CD4-positive, alpha-beta T cell treated with Interleukin-21 for 1 hour (primary cell): ENCODE data around the gene MUC4.
"Not testable (repeated sequence)": the region's sequence is repeated elsewhere in the genome, so short reads cannot be mapped to it uniquely, and the experiment has no call there.

Experiments used
- DNase-seq: peaks from one replicate; pipeline ENCODE4 v3.0.0-alpha.2; 2020

Gene MUC4

DNA sequence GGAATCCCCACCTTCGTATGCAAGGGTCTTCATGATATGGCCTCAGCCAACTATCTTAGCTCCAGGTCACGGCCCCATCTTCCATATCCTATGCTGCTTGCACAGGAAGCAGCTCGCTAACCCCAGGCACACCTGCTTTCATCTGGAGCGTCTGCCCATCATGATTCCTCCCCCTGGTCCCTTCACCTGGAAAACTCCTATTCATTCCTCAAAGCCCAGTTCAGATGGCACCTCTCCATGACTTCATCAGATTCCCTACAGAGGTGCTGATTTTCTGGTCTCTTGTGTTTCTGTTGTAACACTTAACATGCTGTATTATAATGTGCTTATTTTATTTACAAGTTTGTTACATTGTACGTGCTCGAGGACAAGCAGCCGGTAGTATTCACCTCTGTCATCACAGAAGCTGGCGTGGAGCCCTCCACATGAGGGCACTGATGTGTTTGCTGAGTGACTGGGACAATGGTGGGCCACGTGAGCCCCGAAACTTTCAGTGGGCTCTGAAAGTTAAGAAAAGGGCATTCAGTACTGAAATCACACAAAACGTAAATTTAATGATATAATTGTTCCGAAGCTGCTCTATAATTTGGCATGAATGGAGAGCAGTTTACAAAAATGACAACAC, 74.8 kb downstream of the MUC4 start:
- no peak for DNase-seq

DNA sequence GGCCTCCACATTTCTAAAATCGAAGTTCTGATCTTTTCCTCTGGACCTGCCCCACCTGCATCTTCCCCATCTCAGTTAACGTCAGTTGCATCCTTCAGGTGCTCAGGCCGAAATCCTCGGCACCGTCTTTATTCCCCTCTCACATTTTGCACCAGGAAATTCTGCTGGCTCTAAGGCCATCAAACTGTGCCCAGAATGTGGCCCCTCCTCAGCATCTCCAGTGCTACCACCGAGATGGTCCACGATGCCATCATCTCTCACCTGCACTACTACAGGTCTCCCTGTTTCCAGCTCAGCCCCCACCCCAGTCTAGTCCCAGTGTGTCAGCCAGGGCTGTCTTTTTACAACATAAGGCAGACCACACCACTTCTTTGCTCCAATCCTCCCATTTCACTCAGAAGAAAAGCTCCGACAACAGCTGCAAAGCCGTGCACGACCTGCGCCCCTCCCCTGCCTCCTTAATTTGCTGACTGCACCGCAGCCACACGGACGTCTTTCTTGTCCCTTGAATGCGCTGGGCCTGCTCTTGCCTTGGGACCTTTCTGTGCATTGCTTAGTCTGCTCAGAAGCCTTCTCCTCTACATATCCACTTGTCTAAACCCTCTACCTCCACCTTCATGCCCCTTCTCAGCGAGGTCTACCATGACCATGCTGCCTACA, 76.6 kb downstream of the MUC4 start:
- no peak for DNase-seq

DNA sequence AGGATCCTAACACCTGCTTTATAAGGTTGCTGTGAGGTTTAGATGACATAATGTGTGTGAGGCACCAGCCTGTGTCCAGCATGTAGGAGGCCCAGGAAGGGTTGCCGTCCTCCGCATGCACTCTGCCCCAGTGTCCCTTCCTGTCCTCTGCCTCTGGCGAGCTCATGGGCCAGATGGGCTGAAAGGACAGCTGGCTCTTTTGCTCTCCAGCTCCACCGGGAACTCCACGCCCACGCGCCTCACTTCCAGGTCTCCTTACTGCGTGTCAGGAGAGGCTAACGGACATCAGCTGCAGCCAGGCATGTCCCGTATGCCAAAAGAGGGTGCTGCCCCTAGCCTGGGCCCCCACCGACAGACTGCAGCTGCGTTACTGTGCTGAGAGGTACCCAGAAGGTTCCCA, 78.8 kb downstream of the MUC4 start:
- DNase-seq = no peak

DNA sequence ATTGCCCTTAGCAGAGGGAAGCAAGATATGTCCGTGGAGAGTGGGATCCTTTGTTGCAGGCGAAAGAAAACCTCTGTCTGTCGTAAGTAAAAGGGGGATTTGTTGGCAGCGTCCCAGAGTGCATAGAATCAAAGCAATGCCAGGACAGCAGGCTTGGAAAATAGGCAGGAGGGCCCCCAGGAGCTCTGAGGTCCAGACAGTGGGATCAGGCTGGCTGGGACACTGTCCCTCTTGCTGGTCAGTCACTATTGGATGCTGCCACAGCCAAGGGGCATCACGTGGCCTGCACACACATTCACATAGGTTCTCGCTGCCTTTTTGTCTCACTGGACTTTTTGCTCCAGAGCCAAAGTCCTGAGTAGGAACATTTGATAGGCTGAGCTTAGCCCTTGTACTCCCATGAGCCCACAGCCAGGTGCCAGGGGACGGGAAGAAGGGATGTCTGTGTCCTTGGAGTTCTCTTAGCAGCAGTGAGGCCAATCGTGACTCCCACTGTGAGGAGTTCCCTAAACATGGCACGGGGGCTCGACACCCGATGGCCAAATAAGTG, 80.3 kb downstream of the MUC4 start:
- DNase-seq = no peak

DNA sequence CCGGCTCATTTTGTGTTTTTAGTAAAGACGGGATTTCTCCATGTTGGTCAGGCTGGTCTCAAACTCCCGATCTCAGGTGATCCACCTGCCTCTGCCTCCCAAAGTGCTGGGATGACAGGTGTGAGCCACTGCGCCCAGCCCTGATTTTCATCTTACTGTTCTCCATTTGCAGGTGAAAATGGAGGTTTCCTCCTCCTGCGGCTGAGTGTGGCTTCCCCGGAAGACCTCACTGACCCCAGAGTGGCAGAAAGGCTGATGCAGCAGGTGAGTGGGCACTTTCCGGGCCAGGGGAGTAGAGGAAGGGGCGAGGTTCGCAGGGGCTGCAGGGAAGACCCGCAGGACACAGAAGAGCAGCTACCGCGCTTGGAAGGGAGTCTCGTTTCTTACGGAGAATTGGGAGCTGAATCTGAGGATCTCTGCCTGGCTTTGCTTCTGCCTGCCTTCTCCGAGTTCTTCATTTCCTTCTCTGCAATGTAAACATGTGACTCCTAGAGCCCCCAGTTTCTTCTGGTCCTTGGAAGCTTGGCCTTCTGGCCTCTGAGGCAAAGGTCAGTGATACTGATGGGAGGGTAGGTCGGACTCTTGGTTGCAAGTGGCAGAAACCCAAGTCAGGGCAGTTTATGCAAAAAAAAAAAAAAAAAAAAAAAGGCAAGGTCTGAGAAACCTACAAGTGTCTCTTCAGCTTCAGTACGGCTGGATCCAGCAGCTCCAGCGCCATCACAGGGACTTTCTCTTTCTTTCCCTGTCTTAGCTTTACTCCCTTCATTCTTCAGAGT, 82.1 kb downstream of the MUC4 start:
- DNase-seq = no peak

DNA sequence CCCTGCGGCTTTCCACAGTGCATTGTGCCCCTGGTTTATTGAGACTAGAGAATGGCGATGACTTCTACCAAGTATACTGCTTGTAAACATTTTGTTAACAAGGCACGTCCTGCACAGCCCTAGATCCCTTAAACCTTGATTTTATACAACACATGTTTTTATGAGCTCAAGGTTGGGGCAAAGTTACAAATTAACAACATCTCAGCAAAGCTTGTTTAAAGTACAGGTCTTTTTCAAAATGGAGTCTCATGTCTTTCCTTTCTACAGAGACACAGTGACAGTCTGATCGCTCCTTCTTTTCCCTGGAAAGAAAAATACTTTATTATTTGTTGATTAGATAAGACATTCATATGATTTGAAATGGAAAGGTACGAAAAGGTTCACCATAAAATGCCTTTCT, 82.9 kb downstream of the MUC4 start:
- not testable (repeated sequence) for DNase-seq

DNA sequence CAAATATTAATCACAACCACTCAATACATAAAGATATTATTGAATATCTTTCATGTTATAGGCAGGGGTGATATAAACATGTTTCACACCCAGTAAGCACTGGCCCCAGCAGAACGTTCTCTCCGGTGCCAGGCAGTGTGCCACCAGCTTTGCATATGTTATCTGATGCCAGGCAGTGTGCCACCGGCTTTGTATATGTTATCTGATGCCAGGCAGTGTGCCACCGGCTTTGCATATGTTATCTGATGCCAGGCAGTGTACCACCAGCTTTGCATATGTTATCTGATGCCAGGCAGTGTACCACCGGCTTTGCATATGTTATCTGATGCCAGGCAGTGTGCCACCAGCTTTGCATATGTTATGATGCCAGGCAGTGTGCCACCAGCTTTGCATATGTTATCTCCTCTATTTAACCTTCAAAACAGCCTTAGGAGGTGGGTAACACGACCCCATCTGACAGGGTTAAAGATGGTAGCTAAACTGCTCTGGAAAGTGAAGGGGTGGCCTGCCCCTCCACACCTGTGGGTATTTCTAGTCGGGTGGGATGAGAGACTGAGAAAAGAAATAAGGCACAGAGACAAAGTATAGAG, 84.0 kb downstream of the MUC4 start:
- no peak for DNase-seq

DNA sequence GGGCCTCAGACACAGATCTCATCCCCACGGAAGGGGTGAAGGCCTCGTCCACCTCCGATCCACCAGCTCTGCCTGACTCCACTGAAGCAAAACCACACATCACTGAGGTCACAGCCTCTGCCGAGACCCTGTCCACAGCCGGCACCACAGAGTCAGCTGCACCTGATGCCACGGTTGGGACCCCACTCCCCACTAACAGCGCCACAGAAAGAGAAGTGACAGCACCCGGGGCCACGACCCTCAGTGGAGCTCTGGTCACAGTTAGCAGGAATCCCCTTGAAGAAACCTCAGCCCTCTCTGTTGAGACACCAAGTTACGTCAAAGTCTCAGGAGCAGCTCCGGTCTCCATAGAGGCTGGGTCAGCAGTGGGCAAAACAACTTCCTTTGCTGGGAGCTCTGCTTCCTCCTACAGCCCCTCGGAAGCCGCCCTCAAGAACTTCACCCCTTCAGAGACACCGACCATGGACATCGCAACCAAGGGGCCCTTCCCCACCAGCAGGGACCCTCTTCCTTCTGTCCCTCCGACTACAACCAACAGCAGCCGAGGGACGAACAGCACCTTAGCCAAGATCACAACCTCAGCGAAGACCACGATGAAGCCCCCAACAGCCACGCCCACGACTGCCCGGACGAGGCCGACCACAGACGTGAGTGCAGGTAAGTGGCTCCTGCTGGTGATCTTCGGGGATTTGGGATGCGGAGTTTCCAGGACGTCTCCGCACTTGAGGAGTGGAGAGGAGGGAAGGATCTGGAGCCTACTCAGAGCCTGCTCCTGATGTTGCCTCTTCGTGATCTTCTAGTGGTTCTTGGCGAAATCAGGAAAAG, 85.6 kb downstream of the MUC4 start:
- not testable (repeated sequence) for DNase-seq

DNA sequence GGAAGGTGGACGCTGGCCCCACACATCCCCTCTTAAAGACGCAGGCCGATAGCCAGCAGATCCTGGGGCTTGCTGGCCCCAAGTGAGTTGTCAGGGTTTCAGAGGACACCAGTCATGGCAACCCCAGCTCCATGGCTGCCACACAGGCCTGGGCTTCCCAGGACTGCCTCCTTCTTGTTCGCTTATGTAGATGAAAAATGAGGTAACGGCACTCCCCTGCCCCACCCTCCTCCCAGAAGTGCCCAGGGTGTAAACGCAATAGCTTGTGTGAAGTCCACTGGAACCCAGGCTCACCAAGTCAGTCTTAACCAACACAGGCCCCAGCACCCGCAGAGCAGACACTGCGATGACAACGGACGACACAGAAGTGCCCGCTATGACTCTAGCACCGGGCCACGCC, 87.4 kb downstream of the MUC4 start:
- not testable (repeated sequence) for DNase-seq

DNA sequence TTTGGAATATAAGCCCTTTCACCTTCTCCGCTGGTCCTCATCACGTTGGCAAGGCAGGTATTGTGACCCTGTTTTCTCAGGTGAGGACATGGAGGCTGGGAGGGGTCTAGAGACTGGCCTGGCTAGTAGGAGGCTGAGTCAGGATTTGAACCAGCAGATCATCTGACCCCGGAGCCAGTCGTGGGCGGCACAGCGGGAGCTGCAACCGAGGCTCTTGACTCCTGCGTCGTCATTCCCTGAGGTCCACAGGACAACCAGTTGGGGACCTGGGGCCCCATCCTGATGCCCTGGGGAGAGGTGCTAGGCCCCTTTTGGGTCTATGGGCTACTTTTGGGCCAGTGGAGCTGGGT, 88.8 kb downstream of the MUC4 start:
- DNase-seq = not testable (repeated sequence)

DNA sequence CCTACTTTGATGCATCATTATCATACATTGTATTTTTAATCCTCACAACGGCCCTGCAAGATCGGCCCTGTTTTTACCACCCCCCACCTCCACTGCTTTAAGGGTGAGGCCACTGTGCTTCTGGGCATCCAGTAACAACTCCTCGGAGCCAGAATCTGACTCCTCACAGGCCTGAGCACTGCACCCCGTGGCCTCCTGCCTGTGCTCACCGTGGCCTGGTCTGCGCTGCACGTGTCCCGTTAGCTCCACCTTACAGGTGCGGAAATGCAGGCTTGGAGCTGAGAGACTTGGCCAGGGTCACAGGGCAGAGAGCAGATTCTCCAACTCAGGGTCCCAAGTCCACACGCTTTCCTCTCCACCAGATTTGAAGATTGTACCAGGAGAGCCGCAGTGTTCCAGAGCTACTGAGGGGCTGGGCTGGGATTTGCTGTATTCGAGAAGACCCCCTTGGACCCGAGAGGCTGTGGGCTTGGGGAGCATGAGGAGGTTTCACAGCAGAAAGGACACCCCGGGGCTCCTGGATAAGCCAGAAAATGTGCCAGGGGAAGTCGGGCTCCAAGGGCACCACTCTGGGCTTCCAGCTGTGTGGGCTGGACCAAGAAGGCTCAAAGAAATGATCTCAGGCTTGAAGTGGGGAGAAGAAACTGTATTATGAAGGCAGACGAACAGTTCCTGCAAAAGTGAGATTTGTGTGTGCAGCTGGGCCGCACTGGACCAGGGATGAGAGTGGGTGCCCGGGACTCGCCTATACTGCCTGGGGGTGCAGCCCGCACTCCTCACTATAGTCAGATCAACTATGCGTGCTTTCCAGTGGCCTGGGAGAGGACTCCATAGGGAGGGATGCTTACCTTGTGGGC, 89.4 kb downstream of the MUC4 start:
- DNase-seq = not testable (repeated sequence)

DNA sequence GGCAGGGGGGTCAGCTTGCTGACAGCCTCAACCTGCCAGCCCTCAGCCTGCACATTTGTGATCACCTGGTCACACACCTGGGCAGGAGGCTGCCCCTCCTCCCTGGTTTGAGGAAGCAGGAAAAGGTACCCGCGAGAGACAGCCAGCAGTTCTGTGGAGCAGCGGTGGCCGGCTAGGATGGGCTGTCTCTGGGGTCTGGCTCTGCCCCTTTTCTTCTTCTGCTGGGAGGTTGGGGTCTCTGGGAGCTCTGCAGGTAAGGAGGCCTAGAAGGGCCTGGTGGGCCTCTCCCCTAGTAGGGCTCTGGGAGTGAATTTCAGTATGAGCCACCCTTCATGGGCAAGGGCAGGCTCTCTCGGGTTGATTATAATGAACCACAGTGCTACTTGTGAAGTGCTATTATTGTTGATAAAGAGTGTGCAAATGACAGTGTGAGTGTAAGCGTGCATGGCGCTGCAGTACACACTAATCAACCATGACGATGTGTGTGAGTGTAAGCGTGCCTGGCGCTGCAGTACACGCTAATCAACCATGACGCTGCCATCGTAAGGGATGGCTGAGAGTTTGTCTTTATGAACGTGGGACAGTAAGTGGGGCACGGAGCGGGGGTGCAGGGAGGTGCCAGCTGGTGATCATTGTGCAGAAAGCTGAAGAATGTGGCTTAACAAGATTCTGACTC, 90.8 kb downstream of the MUC4 start, which contains the start of gene MUC20:
Gene MUC20 (plus strand): TSS at position 148 of the 676 bp plus-strand sequence. CDS start 30 bp downstream, at position 178.
- DNase-seq = not testable (repeated sequence)

DNA sequence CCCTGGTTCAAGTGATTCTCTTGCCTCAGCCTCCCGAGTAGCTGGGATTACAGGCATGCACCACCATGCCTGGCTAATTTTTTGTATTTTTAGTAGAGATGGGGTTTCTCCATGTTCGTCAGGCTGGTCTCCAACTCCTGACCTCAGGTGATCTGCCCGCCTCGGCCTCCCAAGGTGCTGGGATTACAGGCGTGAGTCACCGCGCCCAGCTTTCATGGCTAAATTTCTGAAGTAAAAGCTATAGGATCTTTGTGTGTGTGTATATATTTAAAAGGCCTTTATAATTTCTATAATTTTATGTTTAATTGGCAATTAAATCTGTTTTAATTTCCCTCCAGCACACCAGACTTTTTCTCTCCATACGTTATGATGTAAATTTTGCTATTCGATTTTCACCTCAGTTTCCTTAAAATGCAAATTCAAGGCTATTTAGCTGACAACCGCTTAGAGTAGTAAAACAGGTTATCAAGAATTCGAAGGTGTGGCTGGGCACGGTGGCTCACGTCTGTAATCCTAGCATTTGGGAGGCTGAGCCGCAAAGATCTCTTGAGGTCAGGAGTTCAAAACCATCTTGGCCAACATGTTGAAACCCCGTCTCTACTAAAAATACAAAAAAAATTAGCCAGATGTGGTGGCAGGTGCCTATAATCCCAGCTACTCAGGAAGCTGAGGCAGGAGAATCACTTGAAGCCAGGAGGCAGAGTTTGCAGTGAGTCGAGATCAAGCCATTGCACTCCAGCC, 92.0 kb downstream of the MUC4 start:
- not testable (repeated sequence) for DNase-seq

DNA sequence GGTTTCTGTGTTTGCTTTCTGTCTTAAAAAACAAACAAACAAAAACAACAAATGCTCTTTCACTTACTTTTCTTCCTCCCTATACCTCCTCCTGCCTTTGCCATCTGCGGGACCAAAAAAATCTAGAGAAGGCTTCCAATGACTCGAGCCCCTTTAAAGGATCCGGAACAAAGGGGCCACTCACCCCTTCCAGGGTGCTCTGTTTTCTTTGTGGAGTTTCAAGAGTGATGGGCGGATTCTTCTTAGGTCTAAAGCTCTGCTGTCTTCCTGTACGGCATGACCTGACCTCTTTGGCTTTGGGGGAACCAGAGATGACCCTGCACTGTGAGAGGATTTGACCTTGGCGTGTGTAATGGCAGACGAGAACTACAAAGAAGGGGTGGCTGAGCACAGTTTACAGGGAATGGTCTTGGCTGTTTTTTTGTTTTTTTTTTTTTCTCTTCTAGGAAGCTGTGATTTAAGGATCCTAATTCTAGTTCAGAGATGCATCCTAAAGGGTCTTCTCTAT, 93.2 kb downstream of the MUC4 start:
- no peak for DNase-seq

DNA sequence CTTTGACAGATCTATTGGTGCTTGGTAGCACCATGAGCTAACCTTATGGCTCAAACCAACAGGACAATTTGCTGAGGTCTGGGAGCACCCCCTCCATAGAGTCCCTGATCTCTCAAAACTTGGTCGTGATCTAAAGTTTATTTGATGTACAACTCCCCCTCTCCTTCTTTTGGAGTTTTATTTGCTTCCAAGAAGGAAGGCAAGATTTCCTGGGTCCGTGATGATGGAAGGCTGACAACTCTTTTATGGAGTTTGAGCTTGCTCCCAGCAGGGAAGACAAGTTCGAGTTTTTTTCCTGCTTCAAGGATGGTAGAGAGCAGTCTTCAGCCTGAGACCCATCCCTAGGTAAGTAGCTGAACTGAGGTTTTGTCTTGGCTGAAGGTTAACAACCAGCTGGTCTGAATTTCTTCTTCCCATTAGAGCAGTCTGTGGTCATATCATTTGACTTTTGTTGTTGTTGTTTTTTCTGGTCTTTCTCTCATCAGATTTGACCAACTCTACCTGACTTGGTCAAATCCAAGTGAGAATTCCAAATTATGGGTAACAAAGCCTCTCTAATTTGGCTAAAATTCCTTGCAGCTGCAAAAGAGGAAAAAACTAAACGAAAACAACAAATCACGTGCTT, 93.8 kb downstream of the MUC4 start:
- DNase-seq = no peak

DNA sequence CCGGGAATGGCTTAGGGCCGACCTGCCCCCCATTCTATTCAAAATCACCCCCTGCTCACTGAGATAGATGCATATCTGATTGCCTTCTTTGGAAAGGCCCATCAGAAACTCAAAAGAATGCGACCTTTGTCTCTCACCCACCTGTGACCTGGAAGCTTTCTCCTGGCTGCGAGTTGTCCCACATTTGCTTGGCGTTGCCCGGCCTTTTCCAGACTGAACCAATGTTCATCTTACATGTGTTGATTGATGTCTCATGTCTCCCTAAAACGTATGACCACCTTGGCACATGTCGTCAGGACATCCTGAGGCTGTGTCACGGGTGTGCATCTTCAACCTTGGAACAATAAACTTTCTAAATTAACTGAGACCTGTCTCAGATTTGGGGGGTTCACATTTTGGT, 94.3 kb downstream of the MUC4 start:
- DNase-seq = no peak

DNA sequence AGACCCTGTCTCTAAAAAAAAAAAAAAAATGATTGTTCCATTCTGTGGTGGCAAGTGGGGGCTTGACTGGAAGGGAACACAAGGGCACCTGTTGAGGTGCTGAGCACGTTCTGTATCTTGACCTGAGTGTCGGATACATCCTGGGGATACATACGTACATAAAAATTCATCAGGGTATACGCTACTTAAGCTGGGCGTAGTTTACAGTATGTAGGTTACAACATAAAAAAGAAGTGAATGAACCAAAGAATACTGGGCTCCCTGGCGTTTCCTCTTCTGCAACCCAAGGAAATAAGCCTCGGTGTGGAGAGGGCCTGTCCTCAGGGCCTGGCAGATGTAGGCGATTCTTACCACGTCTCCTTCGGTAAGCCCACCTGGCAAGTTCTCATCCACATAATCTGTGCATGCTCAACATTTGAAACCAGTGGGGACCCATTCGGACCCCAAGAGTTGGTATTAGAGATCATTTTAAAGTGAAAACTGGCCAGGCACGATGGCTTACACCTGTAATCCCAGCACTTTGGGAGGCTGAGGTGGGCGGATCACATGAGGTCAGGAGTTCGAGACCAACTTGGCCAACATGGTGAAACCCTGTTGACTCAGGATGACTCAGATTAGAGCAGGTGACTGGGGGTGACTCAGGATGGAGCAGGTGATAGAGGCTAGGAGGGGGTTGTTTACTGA, 96.0 kb downstream of the MUC4 start:
- DNase-seq = no peak

DNA sequence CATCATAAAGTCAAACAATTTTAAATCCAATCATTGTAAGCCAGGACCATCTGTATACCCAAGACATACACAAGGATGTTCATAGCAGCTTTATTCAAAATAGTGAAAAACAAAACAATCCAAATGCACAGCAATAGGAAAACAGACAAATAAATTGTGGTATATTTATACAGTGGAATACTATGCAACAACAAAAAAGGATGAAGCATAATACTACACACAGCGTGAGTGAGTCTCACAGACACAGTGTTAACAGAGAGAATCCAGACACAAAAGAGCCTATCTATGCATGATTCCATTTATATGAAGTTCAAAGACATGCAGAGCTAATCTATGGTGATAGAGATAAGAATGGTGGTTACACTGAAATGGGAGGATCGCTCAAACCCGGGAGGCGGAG, 96.6 kb downstream of the MUC4 start:
- no peak for DNase-seq
